A549 (cell line): ENCODE data around the gene BAAT.

Experiments used
- CTCF ChIP-seq: fragments of >200 bp; sonication (Bioruptor Twin); formaldehyde crosslinking; IDR thresholded peaks from 3 replicates; pipeline ENCODE4 v1.5.1; 2016
- EP300 ChIP-seq, 2 experiments: fragments of >200 bp; sonication (Bioruptor Twin); formaldehyde crosslinking; IDR thresholded peaks; 2 replicates in 1 of 2; 3 replicates in 1 of 2; pipeline ENCODE4 v1.6.1; 2016 to 2017
- JUN ChIP-seq, 2 experiments: fragments of >200 bp; sonication (Bioruptor Twin); formaldehyde crosslinking; IDR thresholded peaks; 2 replicates in 1 of 2; 3 replicates in 1 of 2; pipeline ENCODE4 v1.6.1; 2016 to 2017
- MAX ChIP-seq: IDR thresholded peaks from 2 replicates; pipeline ENCODE4 v1.6.1; 2012
- ZC3H11A ChIP-seq: fragments of 450-650 bp; IDR thresholded peaks from 2 replicates; pipeline ENCODE4 v1.6.1; 2014; ENCODE audit warnings: antibody characterized with exemption, mild to moderate bottlenecking

- TF ChIP-seq EP300 (IDR thresholded peaks at IDR 0.05): no peak
- no peak for TF ChIP-seq CTCF
- no peak for TF ChIP-seq ZC3H11A
- TF ChIP-seq MAX: no peak
- TF ChIP-seq JUN (IDR thresholded peaks at IDR 0.05): no peak
Measured at GRCh38 chr9:101342595-101342994, 42.2 kb downstream of the BAAT start.
